GM18858 (cell line): ENCODE results near the gene PCF11.
"Not testable (repeated sequence)": the region's sequence is repeated elsewhere in the genome, so short reads cannot be mapped to it uniquely, and the experiment has no call there.

Experiments used
- ATAC-seq: cut with Tn5 transposase; IDR thresholded peaks from one replicate; pipeline ENCODE4 v1.9.1; 2021; ENCODE audit not compliant: unreplicated experiment

Gene PCF11

DNA sequence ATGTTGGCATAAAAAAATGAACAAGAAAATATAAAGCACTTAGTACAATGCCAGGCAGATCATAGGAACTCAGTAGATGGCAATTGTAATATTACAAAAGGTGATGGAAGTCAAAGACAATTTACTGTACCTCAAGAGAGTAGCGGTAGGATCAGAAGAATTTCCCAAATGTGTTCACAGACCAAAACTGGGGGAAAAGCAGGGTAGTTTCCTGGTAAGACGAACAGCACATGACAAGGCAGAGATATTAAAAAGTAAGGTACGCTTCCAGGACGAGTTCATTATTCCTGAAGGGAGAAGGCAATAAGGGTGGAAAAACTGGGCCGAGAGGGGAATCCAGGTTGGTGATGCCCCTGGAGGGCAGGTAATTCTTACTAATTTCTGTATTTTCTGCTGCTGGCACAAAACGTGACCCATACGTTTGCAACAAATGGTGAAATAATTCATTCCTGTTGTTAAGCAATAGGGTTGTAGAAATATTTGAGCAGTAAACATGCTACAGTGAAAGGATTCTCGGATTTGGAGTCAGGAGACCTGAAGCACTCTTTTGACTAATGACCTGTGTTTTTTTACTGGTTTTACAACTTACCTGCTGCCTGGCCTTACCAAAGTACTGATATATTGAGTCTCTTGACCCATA, 35.8 kb downstream of the PCF11 start:
- ATAC-seq: no peak

DNA sequence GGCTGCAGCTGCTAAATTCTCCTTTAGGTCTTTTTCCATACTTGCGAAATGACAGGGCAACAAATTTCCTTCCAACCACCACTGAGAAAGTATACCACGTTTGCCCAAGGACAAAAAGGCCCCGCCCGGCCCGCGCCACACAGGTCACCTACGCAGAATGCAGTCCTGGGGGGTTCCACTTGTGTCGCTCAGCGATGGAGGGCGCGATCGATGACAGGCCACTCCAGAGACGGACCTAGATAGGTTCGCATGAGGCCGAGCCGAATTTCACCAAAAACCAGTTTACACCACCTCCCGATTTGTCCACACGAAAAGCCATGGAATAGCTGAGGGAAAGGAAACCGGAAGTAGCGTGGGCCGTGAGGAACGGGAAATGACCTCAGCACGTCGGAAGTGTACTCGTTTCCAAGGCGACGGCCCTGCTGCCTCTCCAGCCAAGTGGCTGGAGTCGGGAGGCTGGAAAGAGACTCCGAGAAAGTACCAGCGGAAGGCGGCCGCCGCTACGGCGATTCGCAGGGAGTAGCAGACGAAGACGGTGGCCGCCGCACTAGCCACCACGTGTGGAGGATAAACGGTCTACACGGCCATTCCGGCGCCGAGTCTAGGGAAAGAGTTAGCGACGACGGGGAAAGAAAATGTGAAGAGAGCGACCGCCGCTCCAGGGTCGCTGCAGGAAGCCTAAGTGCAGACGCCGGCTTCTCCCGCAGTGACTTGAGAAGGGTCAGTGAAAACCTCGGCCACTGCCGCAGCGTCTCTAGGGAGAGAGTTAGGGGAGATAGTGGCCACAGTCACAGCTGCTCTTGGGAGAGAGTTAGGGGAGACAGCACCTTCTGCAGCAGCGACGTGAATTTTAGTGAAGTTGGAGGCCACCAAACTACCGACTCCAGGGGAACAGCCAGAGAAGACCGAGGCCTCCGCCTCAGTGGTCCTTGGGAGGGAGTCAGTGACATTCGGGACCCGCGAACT, 36.7 kb downstream of the PCF11 start, which contains the start of gene ANKRD42:
ANKRD42 (plus strand) TSS at position 398 of the 966 bp plus-strand sequence. CDS start 959 bp downstream, outside the sequence.
- peak; percentile 81 for ATAC-seq

DNA sequence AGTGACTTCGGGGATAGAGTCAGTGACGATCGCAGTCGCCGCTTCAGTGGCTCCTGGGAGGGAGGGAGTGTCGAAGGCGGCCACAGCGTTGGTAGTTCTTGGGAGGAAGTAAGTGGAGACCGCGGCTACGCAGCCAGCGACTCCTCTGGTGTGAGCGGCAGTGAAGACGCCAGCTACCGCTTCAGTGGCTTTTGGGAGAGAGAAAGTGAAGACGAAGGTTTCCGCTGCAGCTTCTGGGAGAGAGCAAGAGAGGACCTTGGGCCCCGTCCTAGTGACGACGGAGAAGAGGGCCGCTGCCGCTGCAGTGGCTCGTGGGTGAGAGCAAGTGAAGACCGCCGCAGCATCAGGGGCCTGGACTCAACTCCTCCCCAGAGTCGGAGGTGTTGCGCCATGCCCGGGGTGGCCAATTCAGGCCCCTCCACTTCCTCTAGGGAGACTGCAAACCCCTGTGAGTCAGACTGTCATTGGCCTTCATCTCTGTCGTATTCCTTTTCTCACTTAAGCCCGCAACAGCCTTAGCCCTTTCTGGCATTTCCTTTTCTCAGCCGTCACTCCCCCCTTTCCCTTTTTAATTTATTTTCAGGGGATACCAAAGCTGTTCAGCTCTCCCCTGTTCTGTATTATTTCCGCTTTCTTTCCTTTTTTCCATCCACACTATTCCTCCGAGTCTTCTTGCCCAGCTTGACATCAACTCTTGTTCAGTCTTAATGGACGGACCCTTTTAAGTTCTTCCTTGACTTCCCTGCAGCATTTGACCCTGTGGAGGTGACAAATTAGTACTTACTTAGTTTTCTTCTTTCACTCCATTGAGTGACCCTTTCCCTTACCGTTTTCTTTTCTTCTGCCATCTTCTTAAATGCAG, 37.6 kb downstream of the PCF11 start:
- peak; percentile 33 for ATAC-seq

DNA sequence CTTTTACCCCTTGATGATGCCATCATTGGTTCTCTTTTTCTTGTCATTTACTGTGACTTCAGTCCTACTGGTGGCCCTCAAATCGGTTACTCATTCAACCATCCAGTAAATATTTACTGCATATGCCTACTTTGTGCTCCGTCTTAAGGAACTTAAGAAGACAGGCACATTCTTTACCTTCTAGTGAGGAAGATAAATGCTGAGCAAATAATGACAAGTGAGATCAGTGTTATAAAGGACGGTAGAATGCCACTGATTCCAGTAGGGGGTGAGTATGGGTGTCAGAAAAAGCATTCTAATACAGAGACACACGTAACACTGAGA, 38.2 kb downstream of the PCF11 start:
- ATAC-seq: no peak

DNA sequence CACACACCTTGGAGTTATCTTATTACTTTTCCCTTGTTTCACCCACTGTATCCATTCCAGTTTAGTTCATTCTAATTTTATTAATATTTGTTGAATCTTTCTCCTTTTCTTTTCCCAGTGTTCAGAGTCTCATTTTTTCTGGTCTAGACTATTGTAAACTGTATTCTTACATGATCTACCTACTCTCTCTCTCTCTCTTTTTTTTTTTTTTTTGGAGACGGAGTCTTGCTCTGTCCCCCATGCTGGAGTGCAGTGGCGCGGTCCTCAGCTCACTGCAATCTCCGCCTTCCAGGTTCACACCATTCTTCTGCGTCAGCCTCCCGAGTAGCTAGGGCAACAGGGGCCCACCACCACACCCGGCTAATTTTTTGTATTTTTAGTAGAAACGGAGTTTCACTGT, 38.7 kb downstream of the PCF11 start:
- ATAC-seq: no peak

DNA sequence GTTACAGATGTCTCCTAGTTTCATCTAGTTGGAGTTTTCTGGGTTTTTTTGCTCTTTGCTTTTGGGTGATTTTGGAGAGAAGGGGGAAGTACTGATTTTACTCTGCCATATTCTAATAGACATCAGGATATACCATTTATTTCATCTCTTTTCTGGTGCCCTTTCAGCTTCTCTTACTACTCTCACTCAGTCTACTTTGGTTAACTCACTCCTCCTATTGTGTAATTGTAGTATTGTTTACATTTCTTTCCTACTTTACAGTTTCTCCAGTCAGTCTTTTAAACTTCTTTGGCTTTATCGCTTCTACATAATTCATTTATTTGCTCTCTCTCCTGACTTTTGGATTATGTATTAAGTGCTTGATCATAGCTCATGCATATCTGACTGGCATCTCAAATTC, 43.1 kb downstream of the PCF11 start:
- ATAC-seq: no peak

DNA sequence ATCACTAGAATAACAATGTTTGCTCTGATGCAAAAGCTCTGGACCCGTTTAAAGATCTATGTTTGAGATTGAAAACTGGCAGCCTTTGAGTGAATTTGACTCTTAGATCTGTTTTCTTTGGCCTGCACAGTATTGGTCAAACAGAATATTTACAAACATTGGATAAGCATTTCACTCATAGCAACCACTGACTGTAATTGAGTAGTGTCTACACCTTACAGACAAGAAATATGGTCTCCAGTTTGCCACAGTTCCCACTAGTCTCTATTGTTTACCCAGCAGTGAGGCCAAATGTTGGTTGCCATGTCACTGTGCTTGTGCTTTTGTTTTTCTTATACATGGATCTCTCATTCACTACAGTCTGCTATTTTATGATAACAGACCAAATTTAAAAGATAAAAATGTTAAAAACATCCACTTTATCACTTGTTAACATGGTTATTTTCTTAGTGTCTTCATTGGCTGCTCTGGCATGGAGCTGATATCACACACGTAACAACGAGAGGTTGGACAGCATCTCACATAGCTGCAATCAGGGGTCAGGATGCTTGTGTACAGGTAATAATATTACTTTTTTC, 48.8 kb downstream of the PCF11 start:
- ATAC-seq: no peak

DNA sequence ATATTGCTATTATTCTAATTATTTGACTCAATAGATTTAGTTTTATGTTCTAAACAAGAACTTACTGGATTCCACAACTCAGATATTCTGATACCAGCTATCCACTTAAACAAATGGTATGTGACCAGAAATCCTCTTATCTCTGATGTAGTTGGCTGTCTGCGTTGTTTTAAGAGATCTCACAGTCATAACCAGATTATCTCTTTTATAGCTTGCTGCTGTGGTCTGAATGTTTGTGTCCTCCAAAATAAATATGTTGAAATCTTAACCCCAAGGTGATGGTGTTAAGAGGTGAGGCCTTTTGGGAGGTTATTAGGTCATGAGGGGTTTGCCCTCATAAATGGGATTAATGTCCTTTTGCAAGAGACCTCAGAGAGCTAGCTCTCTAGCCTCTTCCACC, 49.3 kb downstream of the PCF11 start:
- no peak for ATAC-seq

DNA sequence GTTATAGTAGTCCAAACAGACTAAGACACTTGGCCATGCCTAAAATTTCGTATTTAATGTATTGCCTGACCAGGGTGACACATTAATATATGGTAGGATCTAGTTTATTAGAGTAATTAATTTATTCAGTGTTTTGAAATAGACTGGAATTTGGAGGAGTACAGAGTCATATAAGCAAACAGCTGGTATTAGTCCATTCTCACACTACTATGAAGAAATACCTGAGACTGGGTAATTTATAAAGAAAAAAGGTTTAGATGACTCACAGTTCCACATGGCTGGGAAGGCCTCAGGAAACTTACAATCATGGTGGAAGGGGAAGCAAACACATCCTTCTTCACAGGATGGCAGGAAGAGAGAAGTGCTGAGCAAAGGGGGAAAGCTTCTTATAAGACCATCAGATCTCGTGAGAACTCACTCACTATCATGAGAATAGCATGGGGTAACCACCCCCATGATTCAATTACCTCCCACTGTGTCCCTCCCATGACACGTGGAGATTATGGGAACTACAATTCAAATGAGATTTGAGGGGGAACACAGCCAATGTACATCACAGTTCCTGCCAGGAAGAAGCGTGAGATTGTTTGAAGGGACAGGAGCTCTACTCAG, 49.9 kb downstream of the PCF11 start:
- not testable (repeated sequence) for ATAC-seq

DNA sequence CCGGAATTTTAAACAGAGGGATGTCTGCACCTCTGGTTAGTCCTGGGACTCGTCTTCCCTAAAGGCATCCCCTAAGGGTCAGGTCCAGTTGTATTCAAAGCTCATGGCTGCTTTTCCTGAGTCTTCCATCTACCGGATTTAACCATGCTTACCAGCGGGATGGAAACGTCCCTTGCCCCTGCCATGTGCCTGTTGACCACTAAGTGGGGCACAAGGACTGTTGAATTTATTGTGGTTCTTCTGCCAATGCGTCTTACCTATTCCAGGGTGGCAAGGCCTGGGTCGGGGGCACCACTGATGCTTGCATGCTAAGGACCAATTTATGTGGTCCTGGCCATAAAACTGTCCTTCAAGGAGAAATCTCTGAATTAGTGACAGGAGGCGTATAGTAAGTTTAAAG, 62.2 kb downstream of the PCF11 start:
- ATAC-seq: no peak

DNA sequence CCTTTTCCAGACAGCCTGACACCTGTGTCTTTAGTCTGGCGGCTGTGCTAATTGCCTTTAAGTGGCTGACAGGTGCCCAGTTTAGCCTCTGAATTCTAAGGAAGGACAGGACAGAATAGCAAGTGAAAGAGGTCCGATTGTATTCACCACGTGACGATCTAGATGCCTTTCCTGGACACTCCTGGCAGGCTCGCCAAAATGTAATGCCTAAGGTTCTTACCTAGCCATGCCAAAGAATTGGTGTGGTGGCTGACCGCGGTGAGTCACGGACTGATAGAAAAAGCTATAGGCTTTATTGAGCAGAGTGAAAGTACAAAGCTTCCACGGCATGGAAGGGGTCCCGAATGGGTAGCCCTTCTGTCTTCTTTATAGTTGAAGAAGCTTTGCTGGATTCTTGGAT, 63.3 kb downstream of the PCF11 start:
- ATAC-seq: no peak

DNA sequence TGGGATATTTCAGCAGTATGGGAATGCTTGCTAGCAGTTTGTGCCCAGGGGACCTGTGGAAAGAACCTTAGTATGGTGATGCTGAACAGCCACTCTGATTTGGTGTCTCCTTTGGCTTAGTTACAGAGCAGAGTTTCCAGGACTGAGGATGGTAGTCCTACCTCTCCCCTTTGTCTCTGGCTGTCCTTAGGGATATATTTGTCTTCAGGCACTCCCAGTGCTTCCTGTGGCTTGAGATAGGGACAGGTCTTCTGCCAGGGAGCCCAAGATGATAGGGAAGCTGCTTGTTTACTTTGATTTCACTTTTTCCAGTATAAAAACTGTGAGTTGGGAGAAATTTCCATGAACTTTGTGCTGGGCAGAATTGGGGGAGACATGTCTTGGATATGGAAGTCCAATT, 64.8 kb downstream of the PCF11 start:
- no peak for ATAC-seq

DNA sequence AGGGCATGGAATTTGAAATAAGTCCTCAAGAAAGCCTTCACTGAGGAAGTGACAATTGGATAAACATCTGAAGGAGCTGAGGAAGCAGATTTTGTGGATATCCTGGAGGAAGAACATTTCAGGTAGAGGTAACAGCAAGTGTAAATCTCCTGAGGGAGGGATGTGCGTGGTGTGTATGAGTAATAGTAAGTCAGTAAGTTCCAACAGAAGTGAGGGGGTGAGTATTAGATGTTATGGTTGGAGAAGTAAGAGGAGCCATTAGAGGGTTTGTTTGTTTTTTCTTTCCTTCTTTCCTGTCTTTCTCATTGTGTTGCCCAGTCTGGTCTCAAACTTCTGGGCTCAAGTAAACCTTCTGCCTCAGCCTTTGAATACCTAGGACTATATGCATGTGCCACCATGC, 65.6 kb downstream of the PCF11 start:
- ATAC-seq: no peak

DNA sequence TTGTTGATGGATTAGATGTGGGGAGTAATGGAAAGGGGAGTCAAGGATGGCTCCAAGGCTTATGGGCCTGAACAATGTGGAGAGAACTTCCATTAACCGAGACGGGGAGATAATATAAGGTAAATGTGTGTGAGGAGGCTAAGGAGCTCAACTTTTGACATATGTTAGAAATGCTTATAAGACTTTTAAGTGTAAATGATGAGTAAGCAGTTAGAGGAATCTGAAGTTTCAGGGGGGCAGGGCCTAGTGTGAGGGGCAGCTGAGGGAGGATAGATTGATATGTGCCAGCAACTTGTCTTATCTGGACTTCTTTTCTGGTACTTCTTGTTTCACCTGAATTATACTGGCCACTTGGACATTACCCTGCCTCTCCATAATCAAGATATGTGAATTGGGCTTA, 66.5 kb downstream of the PCF11 start:
- no peak for ATAC-seq

DNA sequence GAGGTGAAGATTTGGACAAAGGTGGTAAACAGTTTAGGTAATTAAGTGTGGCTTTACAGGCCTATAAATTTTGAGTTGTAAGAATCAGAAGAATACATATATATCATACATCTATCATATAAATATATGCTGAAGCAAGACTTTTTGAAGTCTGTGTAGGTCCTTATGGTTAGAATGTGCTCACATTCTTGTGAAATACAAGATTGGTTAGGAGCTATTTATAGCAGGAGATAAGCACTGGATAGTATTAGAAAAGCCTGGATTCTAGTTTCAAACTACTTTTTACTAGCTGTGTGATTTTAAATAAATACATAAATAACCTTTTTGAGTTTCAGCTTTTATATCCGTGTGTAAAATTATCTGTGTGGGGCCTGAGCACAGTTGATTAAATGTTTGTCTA, 78.9 kb downstream of the PCF11 start:
- ATAC-seq: no peak
